PC-3 (cell line): ENCODE results near the gene JMJD4. TPM values are rescaled to one million over a fixed set of nuclear protein-coding genes. Genes with fewer than 3 reads are reported as not detected.
"Not testable (repeated sequence)": the region's sequence is repeated elsewhere in the genome, so short reads cannot be mapped to it uniquely, and the experiment has no call there.

ENCODE experiments used
- ATAC-seq: fragments of 200-7000 bp; cut with Tn5 transposase; 2 replicates; pipeline ENCODE4 v1.9.1; 2020; ENCODE audit warnings: mild to moderate bottlenecking, moderate library complexity
- BruUV-seq: library from RNA; stranded (reverse); fragments of 400-500 nt; replicated peaks from 2 replicates; lab custom pipeline; 2021; lab: Mats Ljungman, UMichigan
- CTCF ChIA-PET: fragments of 300-600 bp; sonication (Branson Sonifier 250); formaldehyde crosslinking; loops from one replicate; lab custom pipeline; 2022; ENCODE audit warnings: antibody characterized with exemption; lab: Charles Lee
- POLR2A ChIA-PET: fragments of 300-600 bp; sonication (Branson Sonifier 250); formaldehyde crosslinking; loops from one replicate; lab custom pipeline; 2022; ENCODE audit warnings: antibody characterized with exemption; ENCODE audit not compliant: unreplicated experiment; lab: Charles Lee
- DNase-seq: peaks from one replicate; pipeline ENCODE4 v3.0.0-alpha.2; 2015
- H2AFZ ChIP-seq: fragments of 300-600 bp; sonication (generic); 2 replicates; pipeline ENCODE4 v1.6.0; 2016; ENCODE audit warnings: antibody characterized with exemption, low read length
- H3F3A ChIP-seq: fragments of 300-600 bp; sonication (generic); one replicate; pipeline ENCODE4 v1.6.0; 2017; ENCODE audit warnings: antibody characterized with exemption, low read length, control low read depth, mild to moderate bottlenecking; ENCODE audit not compliant: unreplicated experiment
- H3K27ac ChIP-seq: fragments of 300-600 bp; sonication (generic); 2 replicates; pipeline ENCODE4 v1.5.1; 2016; ENCODE audit warnings: mild to moderate bottlenecking, low read length
- H3K27me3 ChIP-seq: fragments of 300-600 bp; sonication (generic); 2 replicates; pipeline ENCODE4 v1.6.1; 2016; ENCODE audit warnings: low read length, mixed read lengths
- H3K36me3 ChIP-seq: fragments of 300-600 bp; sonication (generic); 2 replicates; pipeline ENCODE4 v1.6.1; 2016; ENCODE audit warnings: low read depth, mixed run types, low read length, mixed read lengths
- H3K4me1 ChIP-seq: fragments of 300-600 bp; sonication (generic); 2 replicates; pipeline ENCODE4 v1.5.1; 2016; ENCODE audit warnings: low read length; ENCODE audit not compliant: insufficient read depth
- H3K4me2 ChIP-seq: fragments of 300-600 bp; sonication (generic); 2 replicates; pipeline ENCODE4 v1.6.0; 2016; ENCODE audit warnings: low read length
- H3K4me3 ChIP-seq: fragments of 300-600 bp; sonication (generic); 2 replicates; pipeline ENCODE4 v1.5.1; 2016; ENCODE audit warnings: mild to moderate bottlenecking, low read length, mixed read lengths
- H3K79me2 ChIP-seq: fragments of 300-600 bp; sonication (generic); 2 replicates; pipeline ENCODE4 v1.6.1; 2017; ENCODE audit warnings: low read length, mixed read lengths
- H3K9ac ChIP-seq: fragments of 300-600 bp; sonication (generic); 2 replicates; pipeline ENCODE4 v1.6.0; 2016; ENCODE audit warnings: mild to moderate bottlenecking, low read length
- H3K9me2 ChIP-seq: fragments of 300-600 bp; sonication (generic); replicated peaks from 2 replicates; pipeline ENCODE4 v1.6.1; 2016; ENCODE audit warnings: mixed run types, low read length, mixed read lengths
- H3K9me3 ChIP-seq: fragments of 300-600 bp; sonication (generic); 2 replicates; pipeline ENCODE4 v1.6.1; 2016; ENCODE audit warnings: low read length, mixed read lengths
- H4K20me1 ChIP-seq: fragments of 300-600 bp; sonication (generic); 2 replicates; pipeline ENCODE4 v1.6.1; 2016; ENCODE audit warnings: low read length, mixed read lengths
- CTCF ChIP-seq: fragments of 300-600 bp; sonication (generic); conservative IDR thresholded peaks from 2 replicates; pipeline ENCODE4 v1.5.1; 2017; ENCODE audit warnings: antibody characterized with exemption, low read depth, mild to moderate bottlenecking, low read length
- EZH2 ChIP-seq: fragments of 300-600 bp; sonication (generic); IDR thresholded peaks from one replicate; pipeline ENCODE4 v1.6.1; 2017; ENCODE audit warnings: antibody characterized with exemption, mild to moderate bottlenecking, low read length; ENCODE audit not compliant: unreplicated experiment
- EZH2phosphoT487 ChIP-seq: fragments of 300-600 bp; sonication (generic); IDR thresholded peaks from 2 replicates; pipeline ENCODE4 v1.6.1; 2018; ENCODE audit warnings: mild to moderate bottlenecking, antibody characterized with exemption, low read length, borderline replicate concordance
- intact Hi-C: fragments of 100-400 bp; cut with micrococcal nuclease; formaldehyde crosslinking; loops from 2 replicates; pipeline ENCODE4 v1.9.0; 2023
- total RNA-seq: library from RNA; depleted of rRNA; stranded (reverse); fragments of >200 nt; gene quantifications from 2 replicates; pipeline ENCODE4 v1.2.3, GENCODE V29; 2014

JMJD4 gene
- total RNA-seq, 1 experiment from 2014 or later: 80.5 TPM

GRCh38 chr1:227718932-227719331, 16.2 kb downstream of the JMJD4 start:
- BruUV-seq: no TSS peak
- no peaks in the 10 kb centered on the region for H3K27me3 ChIP-seq
- ChIA-PET POLR2A (no interaction called here), CTCF (no interaction called here)
- ATAC-seq (no peak), DNase-seq (no peak)
- H2AFZ ChIP-seq: no peak overlapping the region
- H3K27ac ChIP-seq: no peak overlapping the region
- no peak overlapping the region for H3K4me2 ChIP-seq
- H3F3A ChIP-seq: no peaks in the 10 kb centered on the region
- H3K9ac ChIP-seq: no peak overlapping the region
- H3K9me2 ChIP-seq: no peaks in the 10 kb centered on the region
- H3K36me3 ChIP-seq: peaks cover 5% of the 10 kb centered on the region; the same call in 1 of the 2 replicates
- H3K4me1 ChIP-seq: no peaks in the 10 kb centered on the region
- no peaks in the 10 kb centered on the region for H3K79me2 ChIP-seq
- no peaks in the 10 kb centered on the region for H4K20me1 ChIP-seq
- H3K4me3 ChIP-seq: no peak overlapping the region
- H3K9me3 ChIP-seq: peaks cover 36% of the 10 kb centered on the region
- TF ChIP-seq CTCF: no peak
- no peak for TF ChIP-seq EZH2phosphoT487
- no peak for TF ChIP-seq EZH2
- intact Hi-C loops: no loop called here

GRCh38 chr1:227712648-227713047, 22.5 kb downstream of the JMJD4 start:
- Histone ChIP-seq H3K9me3 (peaks cover 20% of the 10 kb centered on the region), H3K27ac (no peak overlapping the region), H3K9ac (no peak overlapping the region), H3K36me3 (no peaks in the 10 kb centered on the region), H3K27me3 (no peaks in the 10 kb centered on the region), H3F3A (no peaks in the 10 kb centered on the region), H3K4me2 (no peak overlapping the region), H3K79me2 (no peaks in the 10 kb centered on the region), H3K4me1 (no peaks in the 10 kb centered on the region), H2AFZ (no peak overlapping the region), H3K4me3 (no peak overlapping the region), H4K20me1 (no peaks in the 10 kb centered on the region), H3K9me2 (no peaks in the 10 kb centered on the region)
- CTCF ChIA-PET: no interaction called here
- no peak for TF ChIP-seq EZH2
- no peak for TF ChIP-seq CTCF
- no peak for TF ChIP-seq EZH2phosphoT487
- POLR2A ChIA-PET: no interaction called here
- intact Hi-C loops: no loop called here
- no peak for ATAC-seq
- no TSS peak for BruUV-seq
- DNase-seq: no peak

GRCh38 chr1:227710474-227710873, 24.6 kb downstream of the JMJD4 start:
- H3K27ac ChIP-seq, BruUV-seq, H3K4me2 ChIP-seq, H4K20me1 ChIP-seq, H3K79me2 ChIP-seq, DNase-seq, H2AFZ ChIP-seq, H3K9ac ChIP-seq, CTCF ChIA-PET, H3K4me3 ChIP-seq, H3K27me3 ChIP-seq, H3K36me3 ChIP-seq, POLR2A ChIA-PET, H3K4me1 ChIP-seq, H3K9me2 ChIP-seq, ATAC-seq, H3F3A ChIP-seq, intact Hi-C loops: not testable (repeated sequence)
- H3K9me3 ChIP-seq: peaks cover 28% of the 10 kb centered on the region
